H1 (cell line): ENCODE results near the gene CCDC78.
A peak's percentile ranks its signal among the peaks of the same experiment; 100 is the strongest.

Source experiments
- CREB1 ChIP-seq: IDR thresholded peaks from 2 replicates; pipeline ENCODE4 v1.6.1; 2012; ENCODE audit warnings: inconsistent platforms
- EP300 ChIP-seq, 2 experiments: IDR thresholded peaks; 1 replicate in 1 of 2; 2 replicates in 1 of 2; pipeline ENCODE4 v1.6.1; 2011 to 2012; ENCODE audit warnings: low read depth in 2 of 2, low read length in 2 of 2, mild to moderate bottlenecking in 2 of 2, borderline replicate concordance in 1 of 2, inconsistent platforms in 1 of 2, moderate library complexity in 1 of 2
- POLR2A ChIP-seq, 2 experiments: IDR thresholded peaks; 1 replicate in 1 of 2; 2 replicates in 1 of 2; pipeline ENCODE4 v1.6.1; 2011; ENCODE audit warnings: low read depth in 2 of 2, low read length in 2 of 2, mild to moderate bottlenecking in 2 of 2; ENCODE audit errors: control extremely low read depth in 1 of 2

DNA sequence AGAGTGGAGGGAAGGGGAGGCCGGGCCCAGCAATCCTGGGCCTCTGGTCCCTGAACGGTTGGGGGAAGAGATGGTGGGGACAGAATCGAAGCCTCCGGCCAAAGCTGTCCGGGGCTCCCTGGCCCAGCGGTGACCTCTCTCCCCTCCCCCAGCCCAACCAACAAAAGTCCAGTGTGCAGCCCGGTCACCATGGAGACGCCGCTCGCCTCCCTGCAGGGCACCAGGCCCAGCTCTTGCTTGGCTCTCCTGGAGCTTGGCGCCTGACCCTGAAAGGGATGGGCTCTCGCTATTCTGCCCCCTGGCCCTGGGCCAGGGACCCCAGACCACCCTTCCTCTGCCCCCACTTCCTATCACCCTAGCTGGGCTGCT lies 10.1 kb downstream of the CCDC78 start:
- TF ChIP-seq POLR2A (IDR thresholded peaks at IDR 0.05; ENCODE audit: control extremely low read depth in 1 of 2, low read depth in 2 of 2, low read length in 2 of 2) (0 out of 3 replicates have a peak, but pooled peaks of 1 of the 2 experiments have one; percentile 2), EP300 (IDR thresholded peaks at IDR 0.05; ENCODE audit: borderline replicate concordance in 1 of 2, low read depth in 2 of 2, low read length in 2 of 2) (no peak), CREB1 (no peak)
